Ovary (tissue), 9 donors: ENCODE measurements around the gene SCAPER. TPM values are rescaled to one million over a fixed set of nuclear protein-coding genes. Genes with fewer than 3 reads are reported as not detected.

Experiments
- DNase-seq, 5 donors: peaks; one replicate each; pipeline ENCODE4 v3.0.0-alpha.2; 2019 to 2020
- H3K27ac ChIP-seq, 2 donors: fragments of 200-600 bp; one replicate each; pipeline versions ENCODE4 v1.5.1 to v1.8.0; 2019 to 2022
- H3K27me3 ChIP-seq: fragments of 200-600 bp; one replicate; pipeline ENCODE4 v1.8.0; 2022
- H3K36me3 ChIP-seq: fragments of 200-600 bp; sonication (generic); one replicate; pipeline ENCODE4 v1.5.1; 2019
- H3K4me1 ChIP-seq: one replicate; pipeline ENCODE4 v1.8.1; 2013; ENCODE audit warnings: mild to moderate bottlenecking, moderate library complexity; ENCODE audit not compliant: insufficient read depth
- H3K4me3 ChIP-seq: fragments of 200-600 bp; sonication (generic); one replicate; pipeline ENCODE4 v1.5.1; 2017
- H3K9me3 ChIP-seq, 2 donors: fragments of 200-600 bp in 1 of 2; sonication (generic) in 1 of 2; one replicate each; pipeline versions ENCODE4 v1.5.1 to v1.8.1; 2013 to 2019; ENCODE audit warnings: mild to moderate bottlenecking in 1 of 2, moderate library complexity in 1 of 2
- CTCF ChIP-seq, 3 donors: fragments of 450-650 bp in 2 of 3; fragments of 200-600 bp in 1 of 3; IDR thresholded peaks; one replicate each; pipeline versions ENCODE4 v1.5.1 to v1.8.0; 2016 to 2022; ENCODE audit warnings: antibody characterized with exemption in 3 of 3, mild to moderate bottlenecking in 1 of 3
- EP300 ChIP-seq: sonication (generic); formaldehyde crosslinking; IDR thresholded peaks from one replicate; pipeline ENCODE4 v1.6.1; 2017; ENCODE audit warnings: antibody characterized with exemption
- POLR2A ChIP-seq: fragments of 450-650 bp; IDR thresholded peaks from one replicate; pipeline ENCODE4 v1.6.1; 2017; ENCODE audit warnings: antibody characterized with exemption, mild to moderate bottlenecking, moderate library complexity
- WGBS, 3 donors: extraction: QIAGEN DNeasy Blood & Tissue Kit in 1 of 3; methylation state at CpG; one replicate each; pipeline versions ENCODE4 v1.1.5 to v1.1.7; 2013 to 2017; 5-methylcytosine and 5-hydroxymethylcytosine counted together
- intact Hi-C, 4 donors: fragments of 100-400 bp; cut with DNase I; formaldehyde crosslinking; loops; one replicate each; pipeline versions ENCODE4 v1.11.0 to v1.15.1; 2022 to 2023
- polyA plus RNA-seq, 2 donors: library from polyadenylated mRNA; stranded (reverse); fragments of 200-250 nt in 1 of 2; fragments of 350-450 nt in 1 of 2; fragmentation: Illumina TruSeq in 1 of 2; extraction: RNeasy Lipid Tissue Mini Kit (QIAGEN cat#74804) in 1 of 2; gene quantifications; one replicate each; pipeline ENCODE4 v1.2.3, GENCODE V29; 2013 to 2014
- total RNA-seq, 7 donors: library from RNA; depleted of rRNA in 2 of 7; stranded (reverse); fragments of >200 nt in 2 of 7; fragmentation: NEBNext Ultra II Directional in 3 of 7; extraction: Animal tissue kit (Norgen Biotek cat#: 25700) in 3 of 7; gene quantifications; one replicate each; pipeline versions ENCODE4 v1.1.0 to v1.2.4, GENCODE V29; 2016 to 2023
- donor health status: DM: no; HTN: no; CAD: no; lungs with moderate emphysema.
- donor health status: DM: no; HTN: no; CAD: no.
- donor health status: Bipolar disorder and iron deficiency.
- donor health status: DM: yes; HTN: yes; CAD: no.
- donor health status: DM: no; HTN: no; CAD: no.
- donor health status: DM: yes; HTN: yes; CAD: no.

Gene SCAPER
- total and polyA plus RNA-seq, 9 donors = 13.7 to 45.8 (median 27.9) TPM

GRCh38 chr15:76354823-76355440, 550.2 kb downstream of the SCAPER start:
- Histone ChIP-seq H3K27ac (no peak overlapping the region), H3K9me3 (no peaks in the 10 kb centered on the region), H3K27me3 (no peaks in the 10 kb centered on the region), H3K4me1 (no peaks in the 10 kb centered on the region), H3K4me3 (no peak overlapping the region), H3K36me3 (no peaks in the 10 kb centered on the region)
- no peak for DNase-seq
- no peak for TF ChIP-seq POLR2A
- TF ChIP-seq EP300 = no peak
- TF ChIP-seq CTCF (IDR thresholded peaks at IDR 0.05) = no peak
- WGBS, 3 donors = 83 to 87% (median 86%) methylated on average over 3 of the region's 3 CpGs
- intact Hi-C loops = no loop called here

- H3K4me3 ChIP-seq = no peak overlapping the region
- H3K27ac ChIP-seq = no peak overlapping the region
- intact Hi-C loops = no loop called here
- DNase-seq = no peak
- TF ChIP-seq POLR2A = no peak
- TF ChIP-seq EP300 = no peak
- no peak for TF ChIP-seq CTCF (IDR thresholded peaks at IDR 0.05)
- no peaks in the 10 kb centered on the region for H3K4me1 ChIP-seq
- H3K36me3 ChIP-seq = no peaks in the 10 kb centered on the region
- no peaks in the 10 kb centered on the region for H3K9me3 ChIP-seq
- H3K27me3 ChIP-seq = no peaks in the 10 kb centered on the region
- 94% methylated on average over 10 of the region's 10 CpGs for WGBS, 3 donors
Measured at GRCh38 chr15:76353903-76354302, 551.2 kb downstream of the SCAPER start.

GRCh38 chr15:76353023-76353577, 552.0 kb downstream of the SCAPER start:
- intact Hi-C loops = no loop called here
- Histone ChIP-seq H3K27ac (no peak overlapping the region), H3K9me3 (no peaks in the 10 kb centered on the region), H3K4me1 (no peaks in the 10 kb centered on the region), H3K27me3 (no peaks in the 10 kb centered on the region), H3K36me3 (no peaks in the 10 kb centered on the region), H3K4me3 (no peak overlapping the region)
- no peak for DNase-seq
- no peak for TF ChIP-seq CTCF (IDR thresholded peaks at IDR 0.05)
- WGBS, 3 donors = 97 to 100% (median 98%) methylated on average over 1 of the region's 1 CpG

GRCh38 chr15:76349301-76350070, 555.7 kb downstream of the SCAPER start:
- Histone ChIP-seq H3K27me3 (no peaks in the 10 kb centered on the region), H3K36me3 (no peaks in the 10 kb centered on the region), H3K4me1 (peaks cover 5% of the 10 kb centered on the region), H3K9me3 (no peaks in the 10 kb centered on the region), H3K27ac (no peak overlapping the region), H3K4me3 (no peak overlapping the region)
- no peak for DNase-seq
- intact Hi-C loops = no loop called here
- WGBS, 3 donors = 97 to 98% (median 97%) methylated on average over 1 of the region's 1 CpG
- TF ChIP-seq EP300 = no peak
- TF ChIP-seq CTCF (IDR thresholded peaks at IDR 0.05) = no peak
- TF ChIP-seq POLR2A = no peak
